ENCODE data around the gene ITPKA. TPM values are rescaled to one million over a fixed set of nuclear protein-coding genes. Genes with fewer than 3 reads are reported as not detected.

Gene ITPKA
- 1.3 and 1.5 TPM in 2 replicates for total RNA-seq
- long read RNA-seq, partial matches to known transcripts = 0 of 1 reads
- long read RNA-seq, other reads (novel, unspliced or antisense) = 1 of 1 reads

- Mint-ChIP-seq H3K9me3 (no peaks in the 10 kb centered on the region), H3K4me3 (peak within 1 kb of the TSS; percentile 82), H3K27ac (ENCODE audit: unreplicated experiment) (no peak within 1 kb of the TSS), H3K4me1 (peaks cover 12% of the 10 kb centered on the region), H3K27me3 (ENCODE audit: low read depth) (peaks cover 68% of the 10 kb centered on the region), H3K36me3 (ENCODE audit: low read depth) (no peaks in the 10 kb centered on the region)
- TF ChIP-seq CTCF (conservative IDR thresholded peaks at IDR 0.05) = no peak
- DNase-seq (ENCODE audit: low read depth, low spot score) = peak; percentile 60
Measured at GRCh38 chr15:41493205-41493901, at the start of gene ITPKA. TSS of gene ITPKA (plus strand) at chr15:41493874. CDS start at chr15:41493928, 54 bp downstream.

GRCh38 chr15:41445399-41445798 is 48.3 kb upstream of the ITPKA start:
- Mint-ChIP-seq H3K4me1 (peaks cover 6% of the 10 kb centered on the region), H3K27ac (ENCODE audit: unreplicated experiment) (no peak overlapping the region), H3K4me3 (no peak overlapping the region), H3K36me3 (ENCODE audit: low read depth) (peaks cover 8% of the 10 kb centered on the region), H3K9me3 (no peaks in the 10 kb centered on the region), H3K27me3 (ENCODE audit: low read depth) (no peaks in the 10 kb centered on the region)
- no peak for TF ChIP-seq CTCF (conservative IDR thresholded peaks at IDR 0.05)
- no peak for DNase-seq (ENCODE audit: low read depth, low spot score)

GRCh38 chr15:41462084-41462795 is 31.4 kb upstream of the ITPKA start:
- no peak overlapping the region for H3K27ac Mint-ChIP-seq (ENCODE audit: unreplicated experiment)
- H3K9me3 Mint-ChIP-seq = no peaks in the 10 kb centered on the region
- H3K36me3 Mint-ChIP-seq (ENCODE audit: low read depth) = peaks cover 25% of the 10 kb centered on the region
- no peak for DNase-seq (ENCODE audit: low read depth, low spot score)
- H3K27me3 Mint-ChIP-seq (ENCODE audit: low read depth) = no peaks in the 10 kb centered on the region
- peaks cover 7% of the 10 kb centered on the region for H3K4me1 Mint-ChIP-seq
- no peak for TF ChIP-seq CTCF (conservative IDR thresholded peaks at IDR 0.05)
- no peak overlapping the region for H3K4me3 Mint-ChIP-seq

GRCh38 chr15:41464889-41465580 is 28.6 kb upstream of the ITPKA start:
- peaks cover 2% of the 10 kb centered on the region for H3K9me3 Mint-ChIP-seq
- no peaks in the 10 kb centered on the region for H3K27me3 Mint-ChIP-seq (ENCODE audit: low read depth)
- DNase-seq (ENCODE audit: low read depth, low spot score) = no peak
- H3K36me3 Mint-ChIP-seq (ENCODE audit: low read depth) = peaks cover 28% of the 10 kb centered on the region
- H3K4me3 Mint-ChIP-seq = no peak overlapping the region
- peak overlapping the region; percentile 75 for H3K27ac Mint-ChIP-seq (ENCODE audit: unreplicated experiment)
- no peak for TF ChIP-seq CTCF (conservative IDR thresholded peaks at IDR 0.05)
- peaks cover 7% of the 10 kb centered on the region for H3K4me1 Mint-ChIP-seq

- Mint-ChIP-seq H3K27me3 (ENCODE audit: low read depth) (no peaks in the 10 kb centered on the region), H3K4me3 (no peak overlapping the region), H3K36me3 (ENCODE audit: low read depth) (peaks cover 31% of the 10 kb centered on the region), H3K27ac (ENCODE audit: unreplicated experiment) (no peak overlapping the region), H3K9me3 (peaks cover 2% of the 10 kb centered on the region), H3K4me1 (peaks cover 7% of the 10 kb centered on the region)
- peak; percentile 34 for DNase-seq (ENCODE audit: low read depth, low spot score)
- peak; percentile 86 for TF ChIP-seq CTCF (conservative IDR thresholded peaks at IDR 0.05)
Measured at GRCh38 chr15:41465822-41466421, 27.8 kb upstream of the ITPKA start.

Measured in neural crest cell (in vitro differentiated cells).